HTR-8/SVneo (cell line): ENCODE measurements around the gene DBN1.
"Not testable (repeated sequence)": the region's sequence is repeated elsewhere in the genome, so short reads cannot be mapped to it uniquely, and the experiment has no call there.

Experiments used
- DNase-seq: peaks from one replicate; pipeline ENCODE4 v3.0.0; 2011; ENCODE audit warnings: low spot score, mixed read lengths; ENCODE audit not compliant: insufficient read length
- FAIRE-seq: peaks from 2 replicates; lab custom pipeline; 2011; peaks lifted over from hg19 to GRCh38; lab: Jason Lieb, UNC

The DBN1 gene

GRCh38 chr5:177419046-177419445 lies 54.4 kb downstream of the DBN1 start:
- DNase-seq: peak; percentile 36
- FAIRE-seq: no peak

GRCh38 chr5:177417081-177417480 lies 56.4 kb downstream of the DBN1 start:
- FAIRE-seq: not testable (repeated sequence)

GRCh38 chr5:177414481-177414880 lies 59.0 kb downstream of the DBN1 start:
- no peak for FAIRE-seq
- DNase-seq: no peak

More at GRCh38 chr5:177417081-177417480, 56.4 kb downstream of the DBN1 start:
- not testable (repeated sequence) for DNase-seq

GRCh38 chr5:177412603-177413233 lies 60.7 kb downstream of the DBN1 start:
- DNase-seq (no peak), FAIRE-seq (no peak)

- no peak for FAIRE-seq
Measured at GRCh38 chr5:177410575-177410974, 62.9 kb downstream of the DBN1 start.

GRCh38 chr5:177409043-177409801 lies 64.2 kb downstream of the DBN1 start, which contains the start of gene F12:
Gene F12, minus strand, starts transcription at chr5:177409564. Its CDS starts 37 bp downstream, at chr5:177409527.
- DNase-seq: no peak
- no peak for FAIRE-seq

More at GRCh38 chr5:177410575-177410974, 62.9 kb downstream of the DBN1 start:
- no peak for DNase-seq
